HPDE6-E6E7 (cell line): ENCODE data around the gene PEX5L.
"Not testable (repeated sequence)": the region's sequence is repeated elsewhere in the genome, so short reads cannot be mapped to it uniquely, and the experiment has no call there.

ENCODE experiments used
- DNase-seq: peaks from one replicate; pipeline ENCODE4 v3.0.0; 2011; ENCODE audit warnings: missing footprints; ENCODE audit errors: extremely low spot score

Gene PEX5L

GRCh38 chr3:179837374-179837773 lies 199.4 kb downstream of the PEX5L start:
- DNase-seq = no peak

- DNase-seq = no peak
These were observed 203.4 kb downstream of the PEX5L start for GRCh38 chr3:179833294-179833693.

GRCh38 chr3:179832333-179832854 lies 204.3 kb downstream of the PEX5L start:
- DNase-seq = no peak

GRCh38 chr3:179829401-179829800 lies 207.3 kb downstream of the PEX5L start:
- DNase-seq = no peak

GRCh38 chr3:179828738-179829137 lies 208.0 kb downstream of the PEX5L start:
- DNase-seq = no peak

- DNase-seq = no peak
These were observed 210.5 kb downstream of the PEX5L start for GRCh38 chr3:179826247-179826637.

- no peak for DNase-seq
These were observed 211.1 kb downstream of the PEX5L start for GRCh38 chr3:179825527-179826246.

- no peak for DNase-seq
These were observed 214.4 kb downstream of the PEX5L start for GRCh38 chr3:179822296-179822695.

GRCh38 chr3:179819379-179819778 lies 217.4 kb downstream of the PEX5L start:
- DNase-seq = no peak

GRCh38 chr3:179812096-179812382 lies 224.7 kb downstream of the PEX5L start:
- no peak for DNase-seq

- DNase-seq = peak; percentile 46
These were observed 225.2 kb downstream of the PEX5L start for GRCh38 chr3:179811321-179812095.

GRCh38 chr3:179809639-179810038 lies 227.1 kb downstream of the PEX5L start:
- no peak for DNase-seq

- no peak for DNase-seq
These were observed 229.1 kb downstream of the PEX5L start for GRCh38 chr3:179807588-179807987.

- DNase-seq = no peak
These were observed 230.6 kb downstream of the PEX5L start for GRCh38 chr3:179806177-179806576.

GRCh38 chr3:179801856-179802255 lies 234.9 kb downstream of the PEX5L start:
- no peak for DNase-seq

- no peak for DNase-seq
These were observed 235.5 kb downstream of the PEX5L start for GRCh38 chr3:179801263-179801662.

GRCh38 chr3:179797192-179797591 lies 239.5 kb downstream of the PEX5L start:
- DNase-seq = no peak

GRCh38 chr3:179796421-179796820 lies 240.3 kb downstream of the PEX5L start:
- DNase-seq = no peak

GRCh38 chr3:179794355-179794754 lies 242.4 kb downstream of the PEX5L start:
- DNase-seq = no peak

GRCh38 chr3:179791793-179792192 lies 244.9 kb downstream of the PEX5L start:
- no peak for DNase-seq

- no peak for DNase-seq
These were observed 247.7 kb downstream of the PEX5L start for GRCh38 chr3:179788996-179789395.

- not testable (repeated sequence) for DNase-seq
These were observed 253.9 kb downstream of the PEX5L start for GRCh38 chr3:179782841-179783240.

GRCh38 chr3:179775416-179776122 lies 261.2 kb downstream of the PEX5L start:
- no peak for DNase-seq
